Bronchial epithelial cell (primary cell): ENCODE data around the gene RGSL1. TPM values are rescaled to one million over a fixed set of nuclear protein-coding genes. Genes with fewer than 3 reads are reported as not detected.

Source experiments
- DNase-seq: peaks from one replicate; pipeline ENCODE4 v3.0.0-alpha.2; 2010; ENCODE audit warnings: low read depth
- FAIRE-seq: peaks from 2 replicates; lab custom pipeline; 2011; peaks lifted over from hg19 to GRCh38; lab: Jason Lieb, UNC
- H3K27me3 ChIP-seq: 2 replicates; pipeline ENCODE4 v1.5.1; 2011; ENCODE audit warnings: low read length; ENCODE audit not compliant: control insufficient read depth, insufficient read depth
- H3K36me3 ChIP-seq: 2 replicates; pipeline ENCODE4 v1.5.1; 2011; ENCODE audit warnings: low read length; ENCODE audit not compliant: control insufficient read depth, insufficient read depth
- H3K4me3 ChIP-seq: 2 replicates; pipeline ENCODE4 v1.5.1; 2011; ENCODE audit warnings: mild to moderate bottlenecking, low read depth, low read length, control low read depth
- CTCF ChIP-seq: IDR thresholded peaks from 2 replicates; pipeline ENCODE4 v1.5.1; 2011; ENCODE audit warnings: mild to moderate bottlenecking, moderate library complexity, low read length, control low read depth, inconsistent platforms; ENCODE audit not compliant: insufficient read depth, severe bottlenecking
- total RNA-seq: library from RNA; depleted of rRNA; stranded (reverse); fragments of >200 nt; gene quantifications from 2 replicates; pipeline ENCODE4 v1.2.1, GENCODE V29; 2014

Gene RGSL1
- total RNA-seq, 1 donor from 2014 or later, result not detected

- no peaks in the 10 kb centered on the region for H3K36me3 ChIP-seq
- no peak for DNase-seq
- no peak for TF ChIP-seq CTCF
- no peaks in the 10 kb centered on the region for H3K27me3 ChIP-seq
- no peak for FAIRE-seq
- H3K4me3 ChIP-seq, result no peak overlapping the region
These were observed 134.8 kb downstream of the RGSL1 start for GRCh38 chr1:182584746-182585145.

DNA sequence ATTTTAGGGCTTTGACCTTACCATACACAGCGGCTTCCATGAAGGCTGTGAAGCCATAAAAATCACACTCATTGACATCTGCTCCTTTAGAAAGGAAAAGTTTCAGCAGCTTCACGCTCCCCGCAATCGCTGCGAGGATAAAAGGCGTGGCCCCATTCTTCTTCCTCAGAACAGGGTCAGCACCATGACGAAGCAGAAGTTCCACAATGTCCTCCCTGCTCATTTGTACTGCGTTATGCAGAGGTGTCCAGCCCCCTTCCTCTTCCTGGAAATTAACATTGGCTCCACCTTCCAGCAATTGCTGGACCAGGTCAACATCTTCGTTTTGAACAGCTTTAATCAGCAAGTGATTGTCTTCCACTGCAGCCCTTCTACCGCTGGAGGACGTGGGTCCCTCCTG lies 136.4 kb downstream of the RGSL1 start:
- Histone ChIP-seq H3K27me3 (no peaks in the 10 kb centered on the region), H3K36me3 (no peaks in the 10 kb centered on the region), H3K4me3 (no peak overlapping the region)
- DNase-seq (no peak), FAIRE-seq (no peak)
- no peak for TF ChIP-seq CTCF

DNA sequence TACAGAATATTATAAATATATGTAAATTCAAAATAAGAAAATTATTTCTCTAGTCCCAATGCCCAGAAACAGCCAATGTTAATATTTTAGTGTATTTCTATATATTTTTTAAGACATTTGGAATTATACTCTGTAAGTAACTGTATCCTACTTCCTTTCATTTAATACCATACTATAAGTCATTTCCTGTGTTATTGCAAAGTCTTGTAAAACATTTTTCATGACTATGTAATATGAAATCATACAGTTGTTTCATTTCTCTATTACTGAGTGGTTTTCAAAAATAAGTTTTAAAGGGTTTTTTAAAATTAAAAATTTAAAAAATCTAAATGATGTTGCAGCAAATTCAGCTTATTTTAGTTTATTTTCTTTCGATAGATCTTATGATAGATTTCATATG lies 137.1 kb downstream of the RGSL1 start:
- H3K36me3 ChIP-seq, result no peaks in the 10 kb centered on the region
- no peak overlapping the region for H3K4me3 ChIP-seq
- no peak for TF ChIP-seq CTCF
- FAIRE-seq, result no peak
- DNase-seq, result no peak
- no peaks in the 10 kb centered on the region for H3K27me3 ChIP-seq

- Histone ChIP-seq H3K4me3 (peak overlapping the region; percentile 63), H3K27me3 (no peaks in the 10 kb centered on the region), H3K36me3 (no peaks in the 10 kb centered on the region)
- FAIRE-seq (no peak), DNase-seq (no peak)
- no peak for TF ChIP-seq CTCF
These were observed 137.9 kb downstream of the RGSL1 start for GRCh38 chr1:182587666-182588499.

- FAIRE-seq (no peak), DNase-seq (peak; percentile 68)
- no peaks in the 10 kb centered on the region for H3K27me3 ChIP-seq
- H3K4me3 ChIP-seq, result peak within 1 kb of the TSS; percentile 63
- H3K36me3 ChIP-seq, result no peaks in the 10 kb centered on the region
- TF ChIP-seq CTCF, result no peak
These were observed 138.8 kb downstream of the RGSL1 start, which contains the start of gene RNASEL for GRCh38 chr1:182588500-182589396. Gene RNASEL, minus strand, starts transcription at chr1:182589256. Its CDS starts 2,450 bp downstream, at chr1:182586806.
